LoVo (cell line): Measurements from ENCODE around the gene COL20A1.
"Not testable (repeated sequence)": the region's sequence is repeated elsewhere in the genome, so short reads cannot be mapped to it uniquely, and the experiment has no call there.

Source experiments
- DNase-seq: peaks from one replicate; pipeline ENCODE4 v3.0.0-alpha.2; 2016; ENCODE audit warnings: low spot score

Gene COL20A1

DNA sequence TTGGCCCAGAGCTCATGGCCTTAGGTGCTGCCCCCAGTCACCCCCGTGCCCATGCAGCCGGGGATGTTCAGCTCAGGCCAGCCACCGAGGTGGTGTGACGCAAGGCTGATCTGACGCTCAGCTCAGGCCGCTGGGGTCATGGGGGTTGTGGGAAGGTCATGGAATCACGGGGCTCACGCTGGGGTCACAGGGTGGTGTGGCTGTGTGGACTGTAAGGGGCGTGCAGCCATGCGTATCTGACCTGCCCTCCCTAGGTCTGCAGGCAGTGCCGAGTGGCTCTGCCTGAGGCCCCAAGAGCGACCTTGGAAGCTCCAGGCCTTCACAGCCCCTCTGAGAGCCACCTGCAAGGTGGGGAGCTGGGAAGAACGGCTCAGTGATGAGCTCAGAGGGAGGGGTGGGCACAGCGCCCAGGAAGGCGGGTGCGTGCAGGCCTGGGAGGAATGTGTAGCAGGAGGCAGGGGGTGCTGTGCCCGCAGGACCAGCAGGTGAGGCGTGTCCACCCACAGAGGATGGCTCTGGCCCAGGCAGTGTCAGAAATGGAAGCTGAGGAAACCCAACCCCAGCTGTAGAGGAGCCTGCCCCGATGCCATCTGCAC, 40.4 kb downstream of the COL20A1 start:
- DNase-seq: no peak

DNA sequence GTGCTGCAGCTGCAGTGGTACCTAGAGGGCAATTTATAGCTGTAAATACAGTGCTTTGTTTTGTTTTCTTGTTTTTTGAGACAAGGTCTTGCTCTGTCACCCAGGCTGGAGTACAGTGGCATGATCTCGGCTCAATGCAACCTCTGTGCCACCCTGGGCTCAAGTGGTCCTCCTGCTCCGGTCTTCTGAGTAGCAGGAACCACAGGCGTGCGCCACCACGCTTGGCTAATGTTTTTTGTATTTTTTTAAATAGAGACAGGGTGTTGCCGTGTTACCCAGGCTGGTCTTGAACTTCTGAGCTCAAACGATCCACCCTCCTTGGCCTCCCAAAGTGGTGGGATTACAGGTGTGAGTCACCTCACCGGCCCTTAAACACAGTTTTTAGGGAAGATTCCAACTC, 41.4 kb downstream of the COL20A1 start:
- no peak for DNase-seq

GRCh38 chr20:63335060-63335459, 42.1 kb downstream of the COL20A1 start:
- DNase-seq: not testable (repeated sequence)

DNA sequence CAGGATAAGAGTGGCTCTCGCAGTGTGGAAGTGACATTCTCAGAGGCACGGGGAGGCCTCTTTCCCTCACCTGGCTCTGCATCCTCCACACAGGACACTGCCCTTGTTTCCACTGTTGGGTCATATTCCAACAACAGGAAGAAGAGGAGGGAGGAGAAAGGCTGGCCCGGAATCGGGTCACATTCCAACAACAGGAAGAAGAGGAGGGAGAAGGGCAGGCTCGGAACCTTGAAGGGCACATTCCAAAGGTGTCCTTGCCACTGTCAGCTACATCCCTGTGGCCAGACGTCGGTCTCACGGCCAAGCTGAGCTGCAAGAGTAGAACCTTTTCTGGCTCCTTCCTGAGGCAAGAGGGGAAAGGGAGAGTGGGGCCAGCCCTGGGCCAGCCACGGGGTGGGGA, 42.7 kb downstream of the COL20A1 start:
- no peak for DNase-seq

- DNase-seq: no peak
Observed at GRCh38 chr20:63336232-63336752, 43.3 kb downstream of the COL20A1 start.

- DNase-seq: no peak
Observed at GRCh38 chr20:63337786-63338420, 44.9 kb downstream of the COL20A1 start.

DNA sequence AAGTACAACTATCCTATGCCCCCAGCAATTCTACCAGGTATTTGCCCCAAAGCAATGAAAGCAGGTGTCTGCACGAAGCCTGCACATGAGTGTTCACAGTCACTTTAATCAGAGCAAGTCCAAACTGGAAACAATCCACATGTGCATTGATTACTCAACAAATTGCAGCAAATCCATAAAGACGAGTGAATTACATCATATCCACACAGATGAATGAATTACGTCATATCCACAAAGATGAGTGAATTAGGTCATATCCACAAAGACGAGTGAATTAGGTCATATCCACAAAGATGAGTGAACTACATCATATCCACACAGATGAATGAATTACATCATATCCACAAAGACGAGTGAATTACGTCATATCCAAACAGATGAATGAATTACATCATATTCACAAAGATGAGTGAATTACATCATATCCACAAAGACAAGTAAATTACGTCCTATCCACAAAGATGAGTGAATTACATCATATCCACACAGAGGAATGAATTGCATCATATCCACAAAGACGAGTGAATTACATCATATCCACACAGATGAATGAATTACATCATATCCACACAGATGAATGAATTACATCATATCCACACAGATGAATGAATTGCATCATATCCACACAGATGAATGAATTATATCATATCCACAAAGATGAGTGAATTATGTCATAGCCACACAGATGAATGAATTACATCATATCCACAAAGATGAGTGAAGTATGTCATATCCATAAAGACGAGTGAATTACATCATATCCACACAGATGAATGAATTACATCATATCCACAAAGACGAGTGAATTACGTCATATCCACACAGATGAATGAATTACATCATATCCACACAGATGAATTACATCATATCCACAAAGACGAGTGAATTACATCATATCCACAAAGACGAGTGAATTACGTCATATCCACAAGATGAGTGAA, 46.4 kb downstream of the COL20A1 start:
- not testable (repeated sequence) for DNase-seq

- DNase-seq: not testable (repeated sequence)
Observed at GRCh38 chr20:63340158-63340688, 47.2 kb downstream of the COL20A1 start.

GRCh38 chr20:63342561-63343459, 49.8 kb downstream of the COL20A1 start:
- no peak for DNase-seq

- no peak for DNase-seq
Observed at GRCh38 chr20:63343460-63344445, 50.8 kb downstream of the COL20A1 start.

DNA sequence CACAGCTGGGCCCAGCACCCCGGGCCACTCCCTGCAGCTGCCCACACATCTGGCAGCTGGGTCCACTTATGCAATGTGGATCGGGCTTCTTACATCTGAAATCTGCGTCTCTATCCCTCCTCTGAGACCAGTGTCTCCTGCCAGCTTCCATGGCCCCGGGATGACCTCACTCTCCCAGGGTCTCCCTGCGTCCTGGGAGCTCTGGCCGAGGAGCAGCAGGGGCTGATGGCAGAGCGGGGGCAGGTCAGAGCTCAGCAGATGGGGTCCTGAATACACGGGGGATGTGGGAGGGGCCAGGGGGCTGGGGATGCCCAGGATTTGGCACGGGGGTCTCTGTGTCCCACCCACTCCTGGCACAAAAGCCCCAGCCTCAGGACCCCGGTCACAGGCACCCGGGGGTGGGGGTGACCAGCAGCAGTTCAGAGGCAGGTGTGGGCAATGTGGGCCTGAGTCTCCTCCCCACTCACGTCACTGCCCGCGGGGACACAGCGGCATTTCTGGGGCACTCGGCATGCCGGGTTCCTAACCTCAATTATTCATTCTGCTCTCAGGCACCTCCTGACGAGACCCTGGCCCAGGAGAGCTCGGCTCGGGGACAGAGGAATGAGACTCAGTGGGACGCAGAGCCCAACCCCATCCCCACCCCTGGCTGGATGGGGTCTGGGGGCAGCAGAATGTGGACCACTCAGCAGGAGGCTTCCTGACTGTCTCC, 51.8 kb downstream of the COL20A1 start:
- DNase-seq: no peak

- no peak for DNase-seq
Observed at GRCh38 chr20:63345328-63346100, 52.5 kb downstream of the COL20A1 start.

- DNase-seq: no peak
Observed at GRCh38 chr20:63346131-63347080, 53.4 kb downstream of the COL20A1 start.

GRCh38 chr20:63347081-63347741, 54.2 kb downstream of the COL20A1 start:
- DNase-seq: no peak

- no peak for DNase-seq
Observed at GRCh38 chr20:63347950-63348827, 55.2 kb downstream of the COL20A1 start.
